ENCODE data around the gene SPEN.

The SPEN gene

DNA sequence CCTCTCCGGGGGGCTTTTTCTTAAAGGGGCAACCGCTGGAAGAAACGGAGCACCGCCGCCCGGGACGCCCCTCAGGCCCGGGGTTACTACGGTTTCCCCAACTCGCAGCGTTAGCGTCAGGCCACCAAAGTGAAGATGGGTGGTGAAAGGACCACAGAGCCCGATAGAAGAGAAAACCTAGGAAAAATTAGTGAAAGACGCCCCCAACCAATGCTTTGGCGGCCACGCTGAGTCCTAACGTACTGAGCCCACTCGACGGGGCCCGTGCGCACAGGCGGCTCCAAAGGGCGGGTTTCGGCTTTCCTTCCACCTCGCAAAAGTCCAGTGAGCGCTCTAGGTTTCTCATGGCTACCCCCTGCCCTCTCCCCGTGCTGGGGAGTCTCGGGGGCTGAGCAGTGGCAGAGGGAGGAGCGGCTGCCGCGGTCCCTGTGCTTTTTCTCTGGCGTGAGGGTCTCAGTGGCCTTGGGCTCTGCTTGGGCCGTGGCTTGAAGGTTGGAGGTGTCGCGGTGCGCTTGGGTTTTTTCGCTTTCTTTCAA lies 12.2 kb upstream of the SPEN start:
- TF ChIP-seq TAF1 (IDR thresholded peaks at IDR 0.05; ENCODE audit: borderline replicate concordance, insufficient read depth, low read length) (no peak), SIN3A (IDR thresholded peaks at IDR 0.05; ENCODE audit: borderline replicate concordance, insufficient read depth, low read length) (no peak), FOXP2 (optimal IDR thresholded peaks at IDR 0.05; ENCODE audit: borderline replicate concordance, extremely low read depth, extremely low read length, insufficient read depth) (no peak), POLR2AphosphoS5 (IDR thresholded peaks at IDR 0.05; ENCODE audit: low read depth, low read length) (no peak; the same call in 1 of the 2 replicates)
- TF ChIP-seq, protein P1, sequence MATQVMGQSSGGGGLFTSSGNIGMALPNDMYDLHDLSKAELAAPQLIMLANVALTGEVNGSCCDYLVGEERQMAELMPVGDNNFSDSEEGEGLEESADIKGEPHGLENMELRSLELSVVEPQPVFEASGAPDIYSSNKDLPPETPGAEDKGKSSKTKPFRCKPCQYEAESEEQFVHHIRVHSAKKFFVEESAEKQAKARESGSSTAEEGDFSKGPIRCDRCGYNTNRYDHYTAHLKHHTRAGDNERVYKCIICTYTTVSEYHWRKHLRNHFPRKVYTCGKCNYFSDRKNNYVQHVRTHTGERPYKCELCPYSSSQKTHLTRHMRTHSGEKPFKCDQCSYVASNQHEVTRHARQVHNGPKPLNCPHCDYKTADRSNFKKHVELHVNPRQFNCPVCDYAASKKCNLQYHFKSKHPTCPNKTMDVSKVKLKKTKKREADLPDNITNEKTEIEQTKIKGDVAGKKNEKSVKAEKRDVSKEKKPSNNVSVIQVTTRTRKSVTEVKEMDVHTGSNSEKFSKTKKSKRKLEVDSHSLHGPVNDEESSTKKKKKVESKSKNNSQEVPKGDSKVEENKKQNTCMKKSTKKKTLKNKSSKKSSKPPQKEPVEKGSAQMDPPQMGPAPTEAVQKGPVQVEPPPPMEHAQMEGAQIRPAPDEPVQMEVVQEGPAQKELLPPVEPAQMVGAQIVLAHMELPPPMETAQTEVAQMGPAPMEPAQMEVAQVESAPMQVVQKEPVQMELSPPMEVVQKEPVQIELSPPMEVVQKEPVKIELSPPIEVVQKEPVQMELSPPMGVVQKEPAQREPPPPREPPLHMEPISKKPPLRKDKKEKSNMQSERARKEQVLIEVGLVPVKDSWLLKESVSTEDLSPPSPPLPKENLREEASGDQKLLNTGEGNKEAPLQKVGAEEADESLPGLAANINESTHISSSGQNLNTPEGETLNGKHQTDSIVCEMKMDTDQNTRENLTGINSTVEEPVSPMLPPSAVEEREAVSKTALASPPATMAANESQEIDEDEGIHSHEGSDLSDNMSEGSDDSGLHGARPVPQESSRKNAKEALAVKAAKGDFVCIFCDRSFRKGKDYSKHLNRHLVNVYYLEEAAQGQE (IDR thresholded peaks at IDR 0.05; ENCODE audit: insufficient read depth in 1 of 2, low read depth in 2 of 2, low read length in 2 of 2) = no peak

DNA sequence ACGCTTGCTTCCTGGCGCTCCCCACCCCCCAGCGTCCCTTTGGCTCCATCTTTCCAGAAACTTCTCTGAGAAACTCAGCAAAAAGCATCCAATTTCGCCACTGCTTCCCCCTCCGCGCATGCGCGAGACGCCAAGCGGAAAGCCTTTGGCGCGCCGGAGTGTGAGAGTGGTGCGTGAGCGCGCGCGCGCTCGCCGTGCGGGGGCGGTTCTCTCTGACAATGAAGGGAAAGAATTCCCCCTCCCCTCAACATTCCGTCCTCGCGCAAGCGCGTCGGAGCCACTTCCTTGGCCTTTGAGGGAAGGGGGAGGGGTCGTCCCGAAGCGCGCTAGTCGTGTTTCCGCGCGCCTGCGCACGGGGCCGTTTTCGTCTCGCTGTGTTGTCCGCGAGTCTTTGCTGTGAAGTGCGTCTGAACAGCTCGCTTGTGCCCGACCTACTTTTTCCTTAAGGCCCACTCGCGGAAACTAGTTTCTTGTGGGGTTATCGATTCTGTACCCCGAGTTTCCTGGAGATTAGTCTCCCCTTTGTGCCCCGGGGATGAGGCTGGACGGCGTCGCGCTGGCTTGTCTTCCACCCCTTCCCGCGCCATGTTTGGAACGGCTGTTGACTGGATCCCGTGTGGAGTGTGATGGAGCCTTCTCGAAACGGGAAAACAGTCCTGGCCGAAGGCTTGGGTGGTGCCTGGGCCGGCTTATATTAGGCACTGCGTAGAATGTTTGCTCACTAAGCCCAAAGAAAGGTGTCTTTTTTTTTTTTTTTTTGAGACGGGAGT lies 11.6 kb upstream of the SPEN start:
- peak; percentile 86 for TF ChIP-seq FOXP2 (optimal IDR thresholded peaks at IDR 0.05; ENCODE audit: borderline replicate concordance, extremely low read depth, extremely low read length, insufficient read depth)
- TF ChIP-seq, protein P1 (IDR thresholded peaks at IDR 0.05; ENCODE audit: insufficient read depth in 1 of 2, low read depth in 2 of 2, low read length in 2 of 2) = no peak
- TF ChIP-seq SIN3A (IDR thresholded peaks at IDR 0.05; ENCODE audit: borderline replicate concordance, insufficient read depth, low read length) = no peak
- peak; percentile 11; the same call in 1 of the 2 replicates for TF ChIP-seq TAF1 (IDR thresholded peaks at IDR 0.05; ENCODE audit: borderline replicate concordance, insufficient read depth, low read length)
- peak; percentile 69 for TF ChIP-seq POLR2AphosphoS5 (IDR thresholded peaks at IDR 0.05; ENCODE audit: low read depth, low read length)

DNA sequence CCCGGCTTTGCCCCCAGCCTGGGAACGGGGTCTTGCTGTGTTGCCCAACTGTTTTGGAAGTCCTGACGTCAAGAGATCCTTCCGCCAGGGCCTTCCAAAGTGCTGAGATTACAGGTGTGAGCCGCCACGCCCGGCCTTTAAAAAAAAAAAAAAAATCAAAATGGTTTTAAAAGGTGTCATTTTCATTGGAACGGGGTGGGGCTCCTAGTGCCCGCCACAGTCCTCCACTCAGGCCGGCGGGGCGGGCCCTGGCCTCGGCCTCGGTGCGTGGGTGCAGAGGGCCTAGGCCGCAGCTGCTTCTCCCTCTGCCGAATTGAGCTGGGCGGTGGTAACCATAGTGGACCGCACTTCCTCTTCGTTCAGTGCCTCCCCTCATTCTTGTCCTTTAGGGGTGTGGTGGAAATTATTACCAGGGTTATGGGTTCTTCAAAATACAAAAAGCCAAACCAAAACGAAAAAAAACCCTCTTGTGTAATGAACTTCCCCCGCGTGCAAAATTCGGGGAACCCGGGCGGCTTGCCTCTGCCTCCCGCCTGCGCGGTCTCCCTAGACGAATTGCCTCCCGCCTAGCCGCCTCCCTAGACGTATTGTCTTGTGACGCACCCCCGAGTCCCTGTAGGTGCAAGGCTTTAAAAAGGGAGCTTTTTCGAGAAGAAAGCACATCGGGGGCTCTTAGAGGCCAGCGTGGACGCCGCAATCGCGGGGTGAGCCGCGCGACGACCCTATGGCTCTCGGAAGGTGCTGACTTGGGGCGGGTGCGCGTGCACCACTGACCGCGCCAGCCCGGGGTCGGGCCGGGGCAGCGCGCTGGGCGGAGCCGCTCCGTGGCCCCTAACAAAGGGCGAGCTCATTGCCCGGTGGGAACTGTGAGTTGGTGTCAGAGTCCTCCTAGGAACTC lies 10.5 kb upstream of the SPEN start:
- TF ChIP-seq, protein P1 (IDR thresholded peaks at IDR 0.05; ENCODE audit: insufficient read depth in 1 of 2, low read depth in 2 of 2, low read length in 2 of 2) = no peak
- TF ChIP-seq TAF1 (IDR thresholded peaks at IDR 0.05; ENCODE audit: borderline replicate concordance, insufficient read depth, low read length) (no peak), FOXP2 (optimal IDR thresholded peaks at IDR 0.05; ENCODE audit: borderline replicate concordance, extremely low read depth, extremely low read length, insufficient read depth) (no peak), SIN3A (IDR thresholded peaks at IDR 0.05; ENCODE audit: borderline replicate concordance, insufficient read depth, low read length) (no peak), POLR2AphosphoS5 (IDR thresholded peaks at IDR 0.05; ENCODE audit: low read depth, low read length) (no peak)

DNA sequence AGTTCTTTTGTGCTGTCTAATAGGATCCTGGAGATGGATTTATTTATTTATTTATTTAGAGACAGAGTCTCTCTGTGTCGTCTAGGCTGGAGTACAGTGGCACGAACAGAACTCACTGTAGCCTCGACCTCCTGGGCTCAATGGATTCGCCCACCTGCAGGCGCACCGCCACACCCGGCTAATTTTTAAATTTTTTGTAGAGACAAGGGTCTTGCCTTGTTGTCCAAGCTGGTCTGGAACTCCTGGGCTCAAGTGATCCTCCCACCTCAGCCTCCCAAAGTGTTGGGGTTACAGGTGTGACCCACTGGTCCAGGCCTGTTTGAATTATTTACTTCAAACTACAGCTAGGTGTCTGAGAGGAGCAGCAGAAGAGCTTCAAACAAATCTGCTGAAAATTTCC lies 9.6 kb upstream of the SPEN start:
- TF ChIP-seq SIN3A (IDR thresholded peaks at IDR 0.05; ENCODE audit: borderline replicate concordance, insufficient read depth, low read length) (no peak), FOXP2 (optimal IDR thresholded peaks at IDR 0.05; ENCODE audit: borderline replicate concordance, extremely low read depth, extremely low read length, insufficient read depth) (no peak)

DNA sequence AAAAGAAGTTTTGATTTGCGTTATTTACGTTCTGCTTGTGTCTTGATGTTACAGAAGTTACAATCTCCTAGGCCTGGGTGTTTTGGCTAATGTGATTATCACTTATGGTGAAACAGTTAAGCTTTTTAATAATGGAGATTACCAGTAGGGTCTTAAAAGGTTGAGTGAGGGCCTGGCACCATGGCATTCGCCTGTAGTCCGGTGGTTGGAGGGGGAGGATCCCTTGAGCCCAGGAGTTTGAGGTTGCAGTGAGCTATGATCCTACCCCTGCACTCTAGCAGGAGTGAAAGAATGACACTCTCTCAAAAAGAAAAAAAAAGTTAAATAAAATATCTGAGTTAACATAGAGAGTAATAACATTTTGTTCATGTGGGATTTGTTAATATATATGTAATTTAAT lies 8.8 kb upstream of the SPEN start:
- TF ChIP-seq, protein P1 (IDR thresholded peaks at IDR 0.05; ENCODE audit: insufficient read depth in 1 of 2, low read depth in 2 of 2, low read length in 2 of 2) = no peak
- TF ChIP-seq FOXP2 (optimal IDR thresholded peaks at IDR 0.05; ENCODE audit: borderline replicate concordance, extremely low read depth, extremely low read length, insufficient read depth) = no peak

Data from PFSK-1 (cell line).